HL-60/S4 (cell line): ENCODE measurements around the gene MFAP2.
"Not testable (repeated sequence)": the region's sequence is repeated elsewhere in the genome, so short reads cannot be mapped to it uniquely, and the experiment has no call there.

Experiments
- in situ Hi-C: fragments of 300-500 bp; cut with MboI; formaldehyde crosslinking; loops from 2 replicates; pipeline ENCODE4 v1.14.3; 2022; ENCODE audit warnings: low sequenced_read_pairs

Gene MFAP2

DNA sequence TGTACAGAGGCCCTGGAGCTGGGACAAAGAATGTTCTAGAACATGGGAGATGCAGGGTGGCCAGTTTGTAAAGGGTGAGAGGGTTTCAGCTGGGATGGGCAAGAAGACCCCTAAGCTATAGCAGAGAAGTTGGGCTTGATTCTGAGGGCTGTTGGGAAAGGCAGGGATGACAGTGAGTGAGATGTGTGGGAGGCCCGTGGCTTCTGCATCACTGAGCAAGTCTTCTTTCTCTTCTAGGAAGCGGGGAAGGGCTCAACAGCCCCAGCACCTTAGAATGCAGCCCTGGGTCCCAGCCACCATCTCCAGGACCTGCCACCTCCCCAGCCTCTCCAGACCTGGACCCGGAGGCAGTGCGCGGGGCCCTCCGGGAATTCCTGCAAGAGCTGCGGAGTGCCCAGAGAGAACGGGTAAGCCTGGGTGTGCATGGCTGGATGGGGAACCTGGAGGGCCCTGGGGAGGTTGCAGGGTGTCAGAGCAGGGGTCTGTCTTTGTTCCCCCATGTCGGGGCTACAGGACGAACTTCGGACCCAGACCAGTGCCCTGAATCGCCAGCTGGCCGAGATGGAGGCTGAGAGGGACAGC, 14.8 kb downstream of the MFAP2 start:
- in situ Hi-C loops, result loop anchor here (10.0 kb wide), 1 partner anchor 79 kb away; no protein-coding TSS in a partner anchor

DNA sequence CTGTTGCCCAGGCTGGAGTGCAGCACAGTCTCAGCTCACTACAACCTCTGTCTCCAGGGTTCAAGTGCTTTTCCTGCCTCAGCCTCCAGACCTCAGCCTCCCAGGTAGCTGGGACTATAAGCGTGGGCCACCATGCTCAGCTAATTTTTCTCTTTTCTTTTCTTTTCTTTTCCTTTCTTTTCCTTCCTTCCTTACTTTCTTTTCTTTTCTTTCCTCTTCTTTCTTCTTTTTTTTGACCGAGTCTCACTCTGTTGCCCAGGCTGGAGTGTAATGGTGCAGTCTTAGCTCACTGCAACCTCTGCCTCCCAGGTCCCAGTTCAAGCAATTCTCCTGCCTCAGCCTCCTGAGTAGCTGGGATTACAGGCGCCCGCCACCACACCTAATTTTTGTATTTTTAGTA, 16.3 kb downstream of the MFAP2 start:
- in situ Hi-C loops, result loop anchor here (10.0 kb wide), 1 partner anchor 81 kb away; no protein-coding TSS in a partner anchor

DNA sequence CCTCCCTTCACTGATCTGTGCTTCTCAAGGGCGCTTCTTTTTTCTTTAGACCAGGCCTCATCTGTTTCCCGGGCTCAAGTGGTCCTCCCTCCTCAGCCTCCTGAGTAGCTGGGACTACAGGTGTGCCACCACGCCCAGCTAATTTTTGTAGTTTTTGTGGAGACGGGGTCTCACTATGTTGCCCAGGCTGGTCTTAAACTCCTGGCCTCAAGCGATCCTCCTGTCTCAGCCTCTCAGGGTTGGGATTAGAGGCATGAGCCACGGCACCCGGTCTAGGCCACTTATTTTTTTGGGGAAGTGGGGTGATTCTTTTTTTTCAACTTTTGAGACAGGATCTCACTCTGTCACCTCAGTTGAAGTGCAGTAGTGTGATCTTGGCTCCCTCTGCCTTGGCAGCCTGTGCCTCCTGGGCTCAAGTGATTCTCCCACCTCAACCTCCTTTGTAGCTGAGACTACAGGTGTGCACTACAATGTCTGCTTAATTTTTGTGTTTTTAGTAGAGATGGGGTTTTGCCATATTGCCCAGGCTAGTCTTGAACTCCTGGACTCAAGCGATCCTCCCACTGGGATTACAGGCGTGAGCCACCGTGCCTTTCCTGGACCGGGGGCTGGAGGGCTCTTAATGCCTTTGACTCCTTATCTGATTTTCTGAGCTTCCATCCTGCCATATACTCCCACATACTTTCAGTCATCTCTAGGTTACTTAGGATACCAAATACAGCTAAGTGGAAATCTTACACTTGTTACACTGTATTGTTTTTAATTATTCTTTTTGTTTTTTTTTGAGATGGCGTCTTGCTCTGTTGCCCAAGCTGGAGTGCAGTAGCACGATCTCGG, 18.9 kb downstream of the MFAP2 start:
- in situ Hi-C loops, result loop anchor here (10.0 kb wide), 1 partner anchor 83 kb away; no protein-coding TSS in a partner anchor

DNA sequence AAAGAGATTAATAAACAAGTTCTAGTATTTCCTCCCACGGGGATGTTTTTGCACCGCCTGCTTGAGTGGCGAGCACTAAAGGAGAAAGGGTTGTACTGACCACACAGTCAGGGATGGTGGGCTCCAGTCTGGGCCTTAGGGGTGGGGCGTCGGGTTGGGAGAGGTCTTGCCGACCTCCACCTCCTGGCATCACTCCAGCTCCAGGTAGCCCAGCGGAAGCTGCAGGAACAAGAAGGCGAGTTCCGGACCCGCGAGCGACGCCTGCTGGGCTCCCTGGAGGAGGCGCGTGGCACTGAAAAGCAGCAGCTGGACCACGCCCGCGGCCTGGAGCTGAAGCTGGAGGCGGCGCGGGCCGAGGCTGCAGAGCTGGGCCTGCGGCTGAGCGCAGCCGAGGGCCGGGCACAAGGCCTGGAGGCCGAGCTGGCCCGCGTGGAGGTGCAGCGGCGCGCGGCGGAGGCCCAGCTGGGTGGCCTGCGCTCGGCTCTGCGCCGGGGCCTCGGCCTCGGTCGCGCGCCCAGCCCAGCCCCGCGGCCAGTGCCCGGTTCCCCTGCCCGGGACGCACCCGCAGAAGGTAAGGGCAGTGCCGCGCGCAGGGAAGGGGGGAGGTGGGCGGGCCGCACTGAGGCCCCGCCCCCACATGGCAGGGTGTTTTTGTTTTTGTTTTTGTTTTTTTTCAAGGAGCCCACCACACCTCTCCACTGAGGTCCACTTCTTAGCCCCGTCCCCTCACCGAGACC, 19.7 kb downstream of the MFAP2 start:
- in situ Hi-C loops, result loop anchor here (10.0 kb wide), 1 partner anchor 84 kb away; no protein-coding TSS in a partner anchor

DNA sequence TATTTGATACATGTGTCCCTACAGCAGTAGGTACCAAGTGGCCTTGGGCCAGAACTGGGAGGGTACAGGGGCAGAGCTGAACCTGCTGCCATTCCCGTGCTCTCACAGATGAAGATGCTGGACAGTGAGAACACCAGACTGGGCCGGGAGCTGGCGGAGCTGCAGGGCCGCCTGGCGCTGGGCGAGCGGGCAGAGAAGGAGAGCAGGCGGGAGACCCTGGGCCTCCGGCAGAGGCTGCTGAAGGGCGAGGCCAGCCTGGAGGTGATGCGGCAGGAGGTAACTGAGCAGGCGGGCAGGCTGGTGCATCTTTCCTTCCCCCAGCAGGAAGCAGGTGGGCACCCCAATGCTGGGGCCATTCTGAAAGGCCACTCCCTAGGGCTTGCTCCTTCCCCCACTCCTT, 21.9 kb downstream of the MFAP2 start:
- in situ Hi-C loops, result no loop called here

DNA sequence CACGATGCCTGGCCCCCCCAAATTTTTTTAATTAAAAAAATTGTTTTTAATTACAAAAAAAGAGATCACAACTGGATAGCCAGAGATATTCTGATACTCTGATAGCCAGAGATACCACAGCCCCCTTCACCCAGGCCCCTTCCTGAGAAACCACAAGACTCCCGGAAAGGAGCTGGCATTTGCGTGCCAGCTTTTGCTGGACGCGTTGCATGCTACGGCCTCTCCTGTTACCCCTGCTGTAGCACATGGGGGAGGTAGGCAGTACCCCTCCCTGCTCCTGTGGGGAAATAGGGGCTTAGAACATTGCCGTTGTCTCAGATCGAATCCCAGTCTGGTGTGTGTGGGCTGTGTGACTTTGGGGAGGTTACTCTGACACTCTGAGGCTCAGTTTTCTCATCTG, 22.7 kb downstream of the MFAP2 start:
- in situ Hi-C loops, result no loop called here

- in situ Hi-C loops, result no loop called here
Observed at GRCh38 chr1:16956775-16957174, 23.6 kb downstream of the MFAP2 start.

DNA sequence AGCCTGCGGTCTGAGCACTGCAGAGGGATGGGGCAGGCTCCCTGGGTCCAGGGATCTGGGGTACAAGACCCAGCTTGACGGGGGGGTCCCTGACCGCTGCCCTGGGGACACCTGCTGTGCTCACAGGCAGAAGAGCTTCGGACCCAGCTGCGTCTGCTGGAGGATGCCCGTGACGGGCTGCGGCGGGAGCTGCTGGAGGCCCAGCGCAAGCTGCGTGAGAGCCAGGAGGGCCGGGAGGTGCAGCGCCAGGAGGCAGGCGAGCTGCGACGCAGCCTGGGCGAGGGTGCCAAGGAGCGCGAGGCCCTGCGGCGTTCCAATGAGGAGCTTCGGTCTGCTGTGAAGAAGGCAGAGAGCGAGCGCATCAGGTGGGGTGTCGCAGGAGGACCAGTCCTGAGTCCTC, 25.2 kb downstream of the MFAP2 start:
- in situ Hi-C loops, result no loop called here

DNA sequence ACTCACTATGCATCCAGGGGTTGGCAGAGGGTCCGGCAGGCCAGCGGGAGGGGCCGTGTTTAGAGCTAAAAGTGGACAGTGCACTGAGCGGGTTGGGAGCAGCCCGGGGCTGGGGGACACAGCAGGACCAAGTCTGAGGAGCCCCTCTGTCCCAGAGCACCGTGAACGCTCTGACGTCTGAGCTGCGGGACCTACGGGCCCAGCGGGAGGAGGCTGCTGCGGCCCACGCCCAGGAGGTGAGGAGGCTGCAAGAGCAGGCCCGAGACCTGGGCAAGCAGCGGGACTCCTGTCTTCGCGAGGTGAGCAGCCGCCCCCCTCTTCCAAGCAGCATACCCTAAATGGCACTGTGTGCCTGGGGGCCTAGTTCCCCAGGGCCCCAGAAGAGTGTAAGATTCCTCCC, 25.8 kb downstream of the MFAP2 start:
- in situ Hi-C loops, result no loop called here

DNA sequence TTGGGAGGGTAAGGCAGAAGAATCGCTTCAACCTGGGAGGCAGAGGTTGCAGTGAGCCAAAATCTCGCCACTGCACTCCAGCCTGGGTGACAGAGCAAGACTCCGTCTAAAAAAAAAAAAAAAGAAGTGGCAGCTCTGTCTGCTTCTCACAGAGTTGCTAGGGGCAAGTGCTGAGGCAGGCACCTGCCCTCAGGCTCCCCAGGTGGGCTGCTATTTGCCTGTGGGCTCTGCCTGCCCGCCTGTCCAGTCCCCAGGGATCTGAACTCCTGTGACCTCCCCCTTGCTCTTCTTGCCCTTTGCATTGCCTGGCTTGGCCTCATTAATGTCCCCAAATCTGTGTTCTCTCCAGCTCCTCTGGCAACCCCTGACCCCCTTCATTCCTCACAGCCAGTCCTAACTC, 28.0 kb downstream of the MFAP2 start:
- in situ Hi-C loops, result not testable (repeated sequence)

DNA sequence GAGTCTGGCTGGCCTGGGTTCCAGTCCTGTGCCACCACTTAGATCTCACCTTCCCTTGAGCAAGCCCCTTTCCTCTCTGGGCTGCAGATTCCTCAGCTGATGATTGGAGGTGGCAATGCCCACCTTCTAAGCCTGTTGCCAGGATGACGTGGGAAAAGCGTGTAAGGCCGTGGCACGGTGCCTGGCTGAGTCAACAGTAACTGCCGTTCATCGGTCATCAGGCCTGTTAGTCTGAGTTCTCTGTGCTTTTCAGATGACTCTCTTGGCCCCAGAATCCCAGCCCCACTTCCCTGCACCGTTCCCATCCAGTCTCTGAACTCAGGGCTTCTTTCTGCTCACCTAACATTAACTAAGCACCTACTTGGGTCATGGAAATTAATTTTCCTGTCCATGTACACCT, 31.4 kb downstream of the MFAP2 start:
- in situ Hi-C loops, result loop anchor here (10.0 kb wide), 1 partner anchor 334 kb away; the partner anchor contains the start of gene NBPF1

DNA sequence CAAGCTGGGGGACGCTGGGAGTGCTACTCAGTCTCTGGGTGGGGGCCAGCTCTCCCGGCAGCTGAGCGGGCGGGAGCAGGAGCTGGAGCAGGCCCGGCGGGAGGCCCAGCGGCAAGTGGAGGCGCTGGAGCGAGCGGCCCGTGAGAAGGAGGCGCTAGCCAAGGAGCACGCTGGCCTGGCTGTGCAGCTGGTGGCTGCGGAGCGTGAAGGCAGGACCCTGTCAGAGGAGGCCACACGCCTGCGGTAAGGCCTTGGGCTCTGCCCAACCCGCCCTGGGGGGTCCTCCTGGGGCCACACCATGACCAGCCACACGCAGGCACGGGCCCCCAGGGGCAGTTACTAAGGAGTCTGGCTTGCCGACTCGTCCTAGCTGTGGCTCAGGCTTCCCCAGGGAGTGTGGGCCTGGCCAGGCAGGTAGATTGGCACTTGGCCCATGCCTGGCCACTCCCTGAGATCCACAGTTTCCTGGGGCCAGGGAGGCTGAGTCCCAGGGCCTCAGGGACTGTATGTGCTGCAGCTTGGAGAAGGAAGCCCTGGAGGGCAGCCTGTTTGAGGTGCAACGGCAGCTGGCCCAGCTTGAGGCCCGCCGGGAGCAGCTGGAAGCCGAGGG, 32.0 kb downstream of the MFAP2 start:
- in situ Hi-C loops, result loop anchor here (10.0 kb wide), 1 partner anchor 334 kb away; the partner anchor contains the start of gene NBPF1

DNA sequence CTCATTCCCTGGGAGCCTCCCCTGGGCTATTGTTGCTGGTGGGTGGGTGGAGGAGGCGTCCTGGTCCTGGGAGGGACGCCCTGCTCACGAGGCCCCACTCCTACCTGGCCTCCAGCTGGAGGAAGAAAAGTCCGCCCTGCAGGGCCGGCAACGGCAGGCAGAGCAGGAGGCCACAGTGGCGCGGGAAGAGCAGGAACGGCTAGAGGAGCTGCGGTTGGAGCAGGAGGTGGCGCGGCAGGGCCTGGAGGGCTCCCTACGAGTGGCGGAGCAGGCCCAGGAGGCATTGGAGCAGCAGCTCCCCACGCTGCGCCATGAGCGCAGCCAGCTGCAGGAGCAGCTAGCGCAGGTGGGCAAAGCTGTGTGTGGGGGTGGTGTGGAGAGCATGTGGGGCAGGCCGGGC, 33.8 kb downstream of the MFAP2 start:
- in situ Hi-C loops, result loop anchor here (10.0 kb wide), 1 partner anchor 332 kb away; the partner anchor contains the start of gene NBPF1

GRCh38 chr1:16946185-16946584, 34.2 kb downstream of the MFAP2 start:
- in situ Hi-C loops, result loop anchor here (10.0 kb wide), 1 partner anchor 331 kb away; the partner anchor contains the start of gene NBPF1

GRCh38 chr1:16945512-16945911, 34.9 kb downstream of the MFAP2 start:
- in situ Hi-C loops, result loop anchor here (10.0 kb wide), 1 partner anchor 331 kb away; the partner anchor contains the start of gene NBPF1

DNA sequence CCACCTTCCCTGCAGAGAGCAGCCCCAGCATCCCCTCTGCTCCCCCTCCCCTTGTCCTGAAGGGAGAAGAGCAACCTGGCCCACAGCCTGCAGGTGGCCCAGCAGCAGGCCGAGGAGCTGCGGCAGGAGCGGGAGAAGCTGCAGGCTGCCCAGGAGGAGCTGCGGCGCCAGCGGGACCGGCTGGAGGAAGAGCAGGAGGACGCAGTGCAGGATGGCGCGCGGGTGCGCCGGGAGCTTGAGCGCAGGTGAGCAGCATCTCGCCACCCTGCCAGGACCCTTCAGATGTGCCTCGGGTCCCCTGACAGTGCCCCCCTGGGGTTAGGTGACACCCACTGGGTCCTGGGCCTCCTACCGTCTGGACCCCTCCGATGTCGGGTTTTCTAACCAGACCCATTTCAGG, 36.4 kb downstream of the MFAP2 start:
- in situ Hi-C loops, result loop anchor here (10.0 kb wide), 1 partner anchor 329 kb away; the partner anchor contains the start of gene NBPF1

DNA sequence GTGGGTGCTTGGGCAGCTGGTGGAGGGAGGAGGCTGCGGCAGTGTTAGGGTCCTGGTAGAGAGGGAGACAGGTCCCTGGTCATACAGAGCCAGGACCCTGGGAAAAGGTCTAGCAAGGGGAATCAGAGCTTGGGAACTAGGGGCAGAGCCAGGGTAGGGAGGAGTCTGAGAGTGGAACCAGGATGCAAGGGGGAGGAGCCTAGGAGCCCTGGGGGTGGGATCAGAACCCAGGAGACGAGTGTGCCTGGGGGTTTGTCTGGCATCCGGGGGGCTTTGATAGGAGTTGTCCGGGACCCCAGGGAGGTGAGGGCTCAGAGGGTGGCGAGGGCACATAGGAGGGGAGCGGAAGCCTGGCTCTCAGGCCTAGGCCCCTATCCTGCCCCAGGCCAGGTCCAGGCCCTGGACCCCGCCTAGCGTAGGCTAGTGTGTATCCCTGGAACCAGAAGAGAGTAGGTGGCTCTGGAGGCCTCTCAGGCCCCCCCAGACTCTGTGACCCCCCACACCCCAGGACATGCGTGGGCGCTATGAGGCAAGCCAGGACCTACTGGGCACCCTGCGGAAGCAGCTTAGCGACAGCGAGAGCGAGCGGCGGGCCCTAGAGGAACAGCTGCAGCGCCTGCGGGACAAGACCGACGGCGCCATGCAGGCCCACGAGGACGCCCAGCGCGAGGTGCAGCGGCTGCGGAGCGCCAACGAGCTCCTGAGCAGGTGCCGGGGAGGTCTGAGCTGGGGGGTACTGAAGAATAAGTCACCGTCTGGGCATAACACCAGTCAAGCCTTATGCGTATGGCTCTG, 40.8 kb downstream of the MFAP2 start:
- in situ Hi-C loops, result loop anchor here (10.0 kb wide), 1 partner anchor 325 kb away; the partner anchor contains the start of gene NBPF1

- in situ Hi-C loops, result no loop called here
Observed at GRCh38 chr1:16938351-16939321, 41.8 kb downstream of the MFAP2 start.

DNA sequence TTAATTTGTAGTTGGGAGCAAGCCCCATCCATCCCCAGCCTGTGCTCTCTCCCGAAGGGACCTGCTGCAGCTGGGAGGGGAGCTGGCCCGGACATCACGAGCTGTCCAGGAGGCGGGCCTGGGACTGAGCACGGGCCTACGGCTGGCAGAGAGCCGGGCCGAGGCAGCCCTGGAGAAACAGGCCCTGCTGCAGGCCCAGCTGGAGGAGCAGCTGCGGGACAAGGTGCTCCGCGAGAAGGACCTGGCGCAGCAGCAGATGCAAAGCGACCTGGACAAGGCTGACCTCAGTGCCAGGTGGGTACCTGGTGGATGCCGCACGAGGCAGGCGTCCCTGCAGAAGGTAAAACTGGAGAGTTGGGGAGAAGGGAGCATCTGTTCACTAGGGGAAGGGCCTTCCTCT, 43.8 kb downstream of the MFAP2 start:
- in situ Hi-C loops, result not testable (repeated sequence)
